HEK293T (cell line): Measurements from ENCODE around the gene ITGA11.

Experiments used
- LEF1 ChIP-seq: fragments of 450-650 bp; IDR thresholded peaks from 2 replicates; pipeline ENCODE4 v1.6.1; 2017; ENCODE audit warnings: mild to moderate bottlenecking, borderline replicate concordance
- SUZ12 ChIP-seq: fragments of 450-650 bp; IDR thresholded peaks from 2 replicates; pipeline ENCODE4 v1.6.1; 2016; ENCODE audit warnings: mild to moderate bottlenecking
- TF ChIP-seq, protein P1 (sequence below): fragments of 450-650 bp; IDR thresholded peaks from 2 replicates; pipeline ENCODE4 v1.6.1; 2016

DNA sequence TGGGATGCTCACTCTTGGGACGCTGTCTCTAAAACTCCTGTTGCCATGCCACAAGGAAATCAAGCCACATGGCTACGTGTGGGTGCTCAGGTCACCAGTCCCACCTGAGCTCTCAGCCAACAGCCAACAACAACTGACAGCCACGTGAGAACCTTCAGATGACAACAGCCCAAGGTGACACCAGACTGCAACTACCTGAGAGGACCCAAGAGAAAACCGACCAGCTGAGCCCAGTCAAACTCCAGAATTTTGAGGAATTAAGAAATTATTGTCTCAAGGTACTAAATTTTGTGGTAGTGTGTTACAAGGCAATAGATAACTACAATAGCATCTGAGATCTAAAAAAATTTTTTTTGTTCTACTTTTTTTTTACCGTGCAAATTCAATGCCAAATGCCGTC, 75.2 kb downstream of the ITGA11 start:
- TF ChIP-seq SUZ12, result no peak
- TF ChIP-seq LEF1, result no peak
- TF ChIP-seq, protein P1, sequence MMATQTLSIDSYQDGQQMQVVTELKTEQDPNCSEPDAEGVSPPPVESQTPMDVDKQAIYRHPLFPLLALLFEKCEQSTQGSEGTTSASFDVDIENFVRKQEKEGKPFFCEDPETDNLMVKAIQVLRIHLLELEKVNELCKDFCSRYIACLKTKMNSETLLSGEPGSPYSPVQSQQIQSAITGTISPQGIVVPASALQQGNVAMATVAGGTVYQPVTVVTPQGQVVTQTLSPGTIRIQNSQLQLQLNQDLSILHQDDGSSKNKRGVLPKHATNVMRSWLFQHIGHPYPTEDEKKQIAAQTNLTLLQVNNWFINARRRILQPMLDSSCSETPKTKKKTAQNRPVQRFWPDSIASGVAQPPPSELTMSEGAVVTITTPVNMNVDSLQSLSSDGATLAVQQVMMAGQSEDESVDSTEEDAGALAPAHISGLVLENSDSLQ, result no peak
